BJ (cell line): ENCODE data around the gene SEPHS1. TPM values are rescaled to one million over a fixed set of nuclear protein-coding genes. Genes with fewer than 3 reads are reported as not detected.

Experiments used
- CTCF ChIA-PET: fragments of 350-600 bp; formaldehyde crosslinking; extraction: SDS; loops from one replicate; lab custom pipeline; 2021; ENCODE audit warnings: antibody characterized with exemption, inconsistent platforms; lab: Yijun Ruan, JAX
- POLR2A ChIA-PET: fragments of 300-600 bp; sonication (Branson Sonifier 250); formaldehyde crosslinking; extraction: SDS; loops from one replicate; lab custom pipeline; 2021; ENCODE audit warnings: antibody characterized with exemption; lab: Charles Lee
- DNase-seq: peaks from one replicate; pipeline ENCODE4 v3.0.0-alpha.2; 2011; ENCODE audit warnings: low read depth
- H3K27me3 ChIP-seq: 2 replicates; pipeline ENCODE4 v1.6.0; 2011; ENCODE audit warnings: low read length; ENCODE audit not compliant: control insufficient read depth, insufficient read depth
- H3K36me3 ChIP-seq: 2 replicates; pipeline ENCODE4 v1.5.1; 2011; ENCODE audit warnings: low read length; ENCODE audit not compliant: control insufficient read depth, insufficient read depth
- H3K4me3 ChIP-seq: 2 replicates; pipeline ENCODE4 v1.5.1; 2011; ENCODE audit warnings: low read depth, mild to moderate bottlenecking, control low read depth, low read length
- polyA plus RNA-seq: library from polyadenylated mRNA; depleted of rRNA; stranded (reverse); fragments of >200 nt; gene quantifications from 2 replicates; pipeline ENCODE4 v1.2.3, GENCODE V29; 2011
- TF ChIP-seq, protein P1 (sequence below): IDR thresholded peaks from 2 replicates; pipeline ENCODE4 v1.5.1; 2011; ENCODE audit warnings: low read depth, mild to moderate bottlenecking, control low read depth, inconsistent platforms, low read length, moderate library complexity; ENCODE audit not compliant: insufficient read depth

SEPHS1 gene
- polyA plus RNA-seq, 1 experiment, result 41.9 TPM

- no peak overlapping the region for H3K4me3 ChIP-seq
- H3K36me3 ChIP-seq, result no peaks in the 10 kb centered on the region
- CTCF ChIA-PET, result interaction anchor here (2.2 kb wide), 1 partner anchor 21 kb away, joined by 5 read pairs; no protein-coding TSS in a partner anchor
- peaks cover 15% of the 10 kb centered on the region for H3K27me3 ChIP-seq
- no peak for DNase-seq
- TF ChIP-seq, protein P1, sequence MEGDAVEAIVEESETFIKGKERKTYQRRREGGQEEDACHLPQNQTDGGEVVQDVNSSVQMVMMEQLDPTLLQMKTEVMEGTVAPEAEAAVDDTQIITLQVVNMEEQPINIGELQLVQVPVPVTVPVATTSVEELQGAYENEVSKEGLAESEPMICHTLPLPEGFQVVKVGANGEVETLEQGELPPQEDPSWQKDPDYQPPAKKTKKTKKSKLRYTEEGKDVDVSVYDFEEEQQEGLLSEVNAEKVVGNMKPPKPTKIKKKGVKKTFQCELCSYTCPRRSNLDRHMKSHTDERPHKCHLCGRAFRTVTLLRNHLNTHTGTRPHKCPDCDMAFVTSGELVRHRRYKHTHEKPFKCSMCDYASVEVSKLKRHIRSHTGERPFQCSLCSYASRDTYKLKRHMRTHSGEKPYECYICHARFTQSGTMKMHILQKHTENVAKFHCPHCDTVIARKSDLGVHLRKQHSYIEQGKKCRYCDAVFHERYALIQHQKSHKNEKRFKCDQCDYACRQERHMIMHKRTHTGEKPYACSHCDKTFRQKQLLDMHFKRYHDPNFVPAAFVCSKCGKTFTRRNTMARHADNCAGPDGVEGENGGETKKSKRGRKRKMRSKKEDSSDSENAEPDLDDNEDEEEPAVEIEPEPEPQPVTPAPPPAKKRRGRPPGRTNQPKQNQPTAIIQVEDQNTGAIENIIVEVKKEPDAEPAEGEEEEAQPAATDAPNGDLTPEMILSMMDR, result no peak
- POLR2A ChIA-PET, result no interaction called here
These were observed 3.3 kb upstream of the SEPHS1 start for GRCh38 chr10:13351340-13351915.

GRCh38 chr10:13349463-13350274 lies 1.6 kb upstream of the SEPHS1 start:
- ChIA-PET POLR2A (interaction anchor here (0.6 kb wide), 1 partner anchor 67 kb away, joined by 12 read pairs; no protein-coding TSS in a partner anchor), CTCF (interaction anchor here (0.6 to 1.9 kb wide), 6 partner anchors 75 to 310 kb away, joined by 3 to 5 read pairs (median 3); partner anchors contain the start of genes MCM10 and PRPF18)
- TF ChIP-seq, protein P1, result no peak
- Histone ChIP-seq H3K36me3 (no peaks in the 10 kb centered on the region), H3K4me3 (peak overlapping the region; percentile 67), H3K27me3 (peaks cover 14% of the 10 kb centered on the region)
- no peak for DNase-seq

GRCh38 chr10:13347500-13348156 lies 465 bp downstream of the SEPHS1 start:
- TF ChIP-seq, protein P1, result no peak
- DNase-seq, result no peak
- H3K27me3 ChIP-seq, result peaks cover 9% of the 10 kb centered on the region
- H3K4me3 ChIP-seq, result peak overlapping the region; percentile 67
- no peaks in the 10 kb centered on the region for H3K36me3 ChIP-seq
- ChIA-PET CTCF (no interaction called here), POLR2A (no interaction called here)

DNA sequence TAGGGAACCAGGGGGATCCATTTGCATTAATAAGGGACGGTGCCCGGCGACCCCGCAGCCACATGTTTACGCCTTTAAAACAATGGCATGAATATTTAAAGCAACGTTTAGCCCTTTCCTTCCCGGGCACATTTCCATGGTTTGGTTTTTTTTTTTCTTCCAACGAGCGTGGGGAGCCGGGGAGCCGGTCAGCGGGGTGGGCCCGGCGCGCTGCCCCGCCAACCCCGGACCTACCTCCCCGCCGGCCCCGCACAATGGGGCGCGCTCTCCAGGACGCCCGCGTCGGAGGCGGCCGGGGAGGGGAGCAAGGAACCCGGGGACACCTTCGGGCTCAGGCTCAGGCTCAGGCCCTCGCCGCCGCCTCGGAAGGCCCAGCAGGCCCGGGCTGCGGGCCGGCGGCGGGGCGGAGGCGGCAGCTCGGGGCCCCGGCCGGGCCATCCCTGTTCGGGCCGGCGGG lies 1.0 kb downstream of the SEPHS1 start:
- TF ChIP-seq, protein P1, result no peak
- ChIA-PET CTCF (no interaction called here), POLR2A (no interaction called here)
- Histone ChIP-seq H3K4me3 (peak overlapping the region; percentile 67), H3K27me3 (peaks cover 6% of the 10 kb centered on the region), H3K36me3 (no peaks in the 10 kb centered on the region)
- DNase-seq, result no peak
